Measurements from ENCODE around the gene GRIK4. TPM values are rescaled to one million over a fixed set of nuclear protein-coding genes. Genes with fewer than 3 reads are reported as not detected.

Gene GRIK4
- total and polyA plus RNA-seq, 2 experiments from 2014 or later, result not detected

- TF ChIP-seq EZH2phosphoT487 (IDR thresholded peaks at IDR 0.05; ENCODE audit: insufficient read depth, low read depth) (no peak), EZH2 (IDR thresholded peaks at IDR 0.05; ENCODE audit: insufficient read depth, poor library complexity, severe bottlenecking) (no peak)
- no peaks in the 10 kb centered on the region for H3K9me3 ChIP-seq (ENCODE audit: low read depth)
- peaks cover 9% of the 10 kb centered on the region for H3K4me1 ChIP-seq (ENCODE audit: insufficient read depth)
- DNase-seq, result no peak
- no peaks in the 10 kb centered on the region for H4K20me1 ChIP-seq (ENCODE audit: insufficient read depth)
- no peak overlapping the region for H3K4me3 ChIP-seq
- H3K4me2 ChIP-seq (ENCODE audit: unreplicated experiment), result no peak overlapping the region
- peaks cover 31% of the 10 kb centered on the region for H3F3A ChIP-seq (ENCODE audit: insufficient read depth)
- no peaks in the 10 kb centered on the region for H3K9me2 ChIP-seq (ENCODE audit: insufficient read depth)
- H2AFZ ChIP-seq, result no peak overlapping the region
- no peak overlapping the region for H3K27ac ChIP-seq
- no peaks in the 10 kb centered on the region for H3K27me3 ChIP-seq (replicated peaks; ENCODE audit: insufficient read depth)
- WGBS, 2 experiments (ENCODE audit: low coverage in 1 of 2, low lambda C conversion rate in 2 of 2, missing lambda C conversion rate in 2 of 2), result 88 to 89% methylated on average over 8 of the region's 8 CpGs
- in situ Hi-C loops (cut with MboI), result no loop called here
- H3K36me3 ChIP-seq (ENCODE audit: low read depth), result no peaks in the 10 kb centered on the region
- no peaks in the 10 kb centered on the region for H3K79me2 ChIP-seq (ENCODE audit: insufficient read depth)
- no peak overlapping the region for H3K9ac ChIP-seq
These were observed 12.5 kb upstream of the GRIK4 start for GRCh38 chr11:120499088-120499487.

DNA sequence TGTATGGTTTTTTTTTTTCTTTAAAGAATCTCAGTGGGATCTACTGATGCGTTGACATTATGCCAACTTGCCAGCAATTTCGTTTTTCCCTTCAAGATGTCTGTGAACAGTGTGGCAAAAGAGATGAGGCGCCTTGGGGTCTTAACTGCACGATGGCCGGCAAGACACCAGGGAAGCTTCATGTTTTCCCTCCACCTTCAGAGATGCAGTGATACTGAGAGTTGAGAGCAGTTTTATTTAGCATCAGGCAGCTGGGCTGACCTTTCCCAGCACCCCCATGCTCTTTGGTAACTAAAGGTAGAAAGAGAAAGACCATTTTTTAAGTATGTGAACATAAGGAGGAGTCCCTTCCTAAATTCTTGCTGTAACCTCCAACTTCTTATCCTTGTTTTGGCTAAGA, 11.7 kb upstream of the GRIK4 start:
- Histone ChIP-seq H3K9ac (peak overlapping the region; percentile 63), H3K79me2 (ENCODE audit: insufficient read depth) (no peaks in the 10 kb centered on the region), H3K36me3 (ENCODE audit: low read depth) (no peaks in the 10 kb centered on the region), H3K9me2 (ENCODE audit: insufficient read depth) (no peaks in the 10 kb centered on the region), H3K27me3 (replicated peaks; ENCODE audit: insufficient read depth) (no peaks in the 10 kb centered on the region), H3F3A (ENCODE audit: insufficient read depth) (peaks cover 31% of the 10 kb centered on the region), H2AFZ (no peak overlapping the region), H3K4me2 (ENCODE audit: unreplicated experiment) (peak overlapping the region; percentile 60), H3K9me3 (ENCODE audit: low read depth) (no peaks in the 10 kb centered on the region), H3K27ac (peak overlapping the region; percentile 54), H4K20me1 (ENCODE audit: insufficient read depth) (no peaks in the 10 kb centered on the region), H3K4me1 (ENCODE audit: insufficient read depth) (peaks cover 9% of the 10 kb centered on the region), H3K4me3 (peak overlapping the region; percentile 39)
- WGBS, 2 experiments (ENCODE audit: low coverage in 1 of 2, low lambda C conversion rate in 2 of 2, missing lambda C conversion rate in 2 of 2), result 64 to 75% methylated on average over 5 of the region's 5 CpGs
- in situ Hi-C loops (cut with MboI), result loop anchor here (10.0 to 25.0 kb wide), 3 partner anchors 185 to 612 kb away; partner anchors contain the start of gene TECTA
- no peak for TF ChIP-seq EZH2 (IDR thresholded peaks at IDR 0.05; ENCODE audit: insufficient read depth, poor library complexity, severe bottlenecking)
- TF ChIP-seq EZH2phosphoT487 (IDR thresholded peaks at IDR 0.05; ENCODE audit: insufficient read depth, low read depth), result no peak
- DNase-seq, result no peak

DNA sequence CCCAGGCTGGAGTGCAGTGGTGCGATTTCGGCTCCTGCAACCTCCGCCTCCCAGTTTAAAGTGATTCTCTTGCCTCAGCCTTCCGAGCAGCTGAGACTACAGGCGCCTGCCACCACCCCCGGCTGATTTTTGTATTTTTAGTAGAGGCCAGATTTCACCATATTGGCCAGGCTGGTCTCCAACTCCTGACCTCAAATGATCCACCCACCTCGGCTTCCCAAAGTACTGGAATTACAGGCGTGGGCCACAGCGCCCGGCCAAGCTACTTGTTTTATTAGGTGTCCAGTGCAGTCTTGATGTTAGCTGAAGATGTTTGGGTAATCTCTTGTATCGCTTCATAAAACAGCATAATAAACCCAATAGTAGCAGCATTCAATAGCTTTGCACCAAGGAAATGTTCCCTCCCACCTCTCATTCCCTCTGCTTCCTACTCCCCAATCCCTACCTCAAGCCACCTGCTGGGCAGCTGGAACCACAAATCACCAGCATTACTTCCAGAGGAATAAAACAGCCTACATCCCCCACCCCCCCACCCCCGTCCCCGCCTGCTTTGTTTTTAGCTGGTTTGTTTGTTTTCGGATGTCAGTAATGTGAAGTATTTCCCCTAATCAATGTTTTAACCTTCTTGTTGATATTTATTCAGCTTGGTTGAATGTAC, 11.0 kb upstream of the GRIK4 start:
- H3K9me2 ChIP-seq (ENCODE audit: insufficient read depth), result no peaks in the 10 kb centered on the region
- H3K79me2 ChIP-seq (ENCODE audit: insufficient read depth), result no peaks in the 10 kb centered on the region
- no peak overlapping the region for H2AFZ ChIP-seq
- TF ChIP-seq EZH2 (IDR thresholded peaks at IDR 0.05; ENCODE audit: insufficient read depth, poor library complexity, severe bottlenecking) (no peak), EZH2phosphoT487 (IDR thresholded peaks at IDR 0.05; ENCODE audit: insufficient read depth, low read depth) (0 out of 2 replicates have a peak, but pooled peaks have one; percentile 33)
- H3K4me2 ChIP-seq (ENCODE audit: unreplicated experiment), result peak overlapping the region; percentile 60
- peak; percentile 78 for DNase-seq
- no peaks in the 10 kb centered on the region for H3K27me3 ChIP-seq (replicated peaks; ENCODE audit: insufficient read depth)
- H3K9me3 ChIP-seq (ENCODE audit: low read depth), result no peaks in the 10 kb centered on the region
- no peaks in the 10 kb centered on the region for H3K36me3 ChIP-seq (ENCODE audit: low read depth)
- peaks cover 31% of the 10 kb centered on the region for H3F3A ChIP-seq (ENCODE audit: insufficient read depth)
- H3K4me3 ChIP-seq, result peak overlapping the region; percentile 39
- peaks cover 9% of the 10 kb centered on the region for H3K4me1 ChIP-seq (ENCODE audit: insufficient read depth)
- peak overlapping the region; percentile 63 for H3K9ac ChIP-seq
- H3K27ac ChIP-seq, result peak overlapping the region; percentile 54
- in situ Hi-C loops (cut with MboI), result loop anchor here (10.0 to 25.0 kb wide), 3 partner anchors 184 to 612 kb away; partner anchors contain the start of gene TECTA
- H4K20me1 ChIP-seq (ENCODE audit: insufficient read depth), result no peaks in the 10 kb centered on the region
- 11 to 13% methylated on average over 13 to 14 of the region's 14 CpGs for WGBS, 2 experiments (ENCODE audit: low coverage in 1 of 2, low lambda C conversion rate in 2 of 2, missing lambda C conversion rate in 2 of 2)

DNA sequence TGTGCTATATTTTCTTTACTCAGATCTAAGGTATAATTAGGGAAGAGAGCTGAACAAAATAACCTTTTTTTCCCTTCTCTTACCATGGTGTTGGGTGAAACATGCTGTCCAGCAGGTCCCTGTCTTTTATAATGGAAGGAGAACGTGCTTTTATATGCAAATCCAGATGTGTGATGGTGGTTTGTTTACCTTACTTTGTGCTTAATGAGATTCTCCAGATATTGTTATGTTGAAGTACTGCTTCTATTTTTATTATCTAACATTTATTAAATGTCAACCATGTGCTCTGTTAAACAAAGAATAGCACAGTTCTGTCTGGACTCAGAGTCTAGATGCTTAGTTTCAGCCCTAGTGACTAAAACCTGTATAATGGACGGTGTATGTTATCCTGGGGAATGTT, 10.1 kb upstream of the GRIK4 start:
- DNase-seq, result no peak
- in situ Hi-C loops (cut with MboI), result loop anchor here (10.0 to 25.0 kb wide), 3 partner anchors 183 to 611 kb away; partner anchors contain the start of gene TECTA
- peaks cover 9% of the 10 kb centered on the region for H3K4me1 ChIP-seq (ENCODE audit: insufficient read depth)
- peaks cover 31% of the 10 kb centered on the region for H3F3A ChIP-seq (ENCODE audit: insufficient read depth)
- H3K79me2 ChIP-seq (ENCODE audit: insufficient read depth), result no peaks in the 10 kb centered on the region
- TF ChIP-seq EZH2phosphoT487 (IDR thresholded peaks at IDR 0.05; ENCODE audit: insufficient read depth, low read depth) (no peak), EZH2 (IDR thresholded peaks at IDR 0.05; ENCODE audit: insufficient read depth, poor library complexity, severe bottlenecking) (no peak)
- H4K20me1 ChIP-seq (ENCODE audit: insufficient read depth), result no peaks in the 10 kb centered on the region
- H2AFZ ChIP-seq, result no peak overlapping the region
- WGBS, 2 experiments (ENCODE audit: low coverage in 1 of 2, low lambda C conversion rate in 2 of 2, missing lambda C conversion rate in 2 of 2), result 58 to 63% methylated on average over 2 of the region's 2 CpGs
- no peaks in the 10 kb centered on the region for H3K9me3 ChIP-seq (ENCODE audit: low read depth)
- H3K4me2 ChIP-seq (ENCODE audit: unreplicated experiment), result no peak overlapping the region
- no peak overlapping the region for H3K27ac ChIP-seq
- H3K9me2 ChIP-seq (ENCODE audit: insufficient read depth), result no peaks in the 10 kb centered on the region
- H3K36me3 ChIP-seq (ENCODE audit: low read depth), result no peaks in the 10 kb centered on the region
- H3K27me3 ChIP-seq (replicated peaks; ENCODE audit: insufficient read depth), result no peaks in the 10 kb centered on the region
- H3K9ac ChIP-seq, result no peak overlapping the region
- H3K4me3 ChIP-seq, result no peak overlapping the region
